Measurements from ENCODE around the gene RFNG. TPM values are rescaled to one million over a fixed set of nuclear protein-coding genes. Genes with fewer than 3 reads are reported as not detected.
A peak's percentile ranks its signal among the peaks of the same experiment; 100 is the strongest.

Gene RFNG
- total RNA-seq, 1 experiment from 2014 or later = 46.7 TPM

- no peak overlapping the region for H3K27ac ChIP-seq (ENCODE audit: low read length)
- intact Hi-C loops (cut with micrococcal nuclease) = loop anchor here (1.0 kb wide), 1 partner anchor 61 kb away; no protein-coding TSS in a partner anchor
- no peaks in the 10 kb centered on the region for H3F3A ChIP-seq (ENCODE audit: low read length, unreplicated experiment)
- peaks cover 7% of the 10 kb centered on the region; the same call in 1 of the 2 replicates for H4K20me1 ChIP-seq (ENCODE audit: low read length)
- no peaks in the 10 kb centered on the region for H3K9me2 ChIP-seq (replicated peaks; ENCODE audit: low read length)
- ChIA-PET POLR2A (ENCODE audit: unreplicated experiment) (no interaction called here), CTCF (interaction anchor here (4.8 kb wide), 1 partner anchor 61 kb away, joined by 40 read pairs; no protein-coding TSS in a partner anchor)
- H3K4me3 ChIP-seq (ENCODE audit: low read length) = peak overlapping the region; percentile 100
- no peak overlapping the region for H3K9ac ChIP-seq (ENCODE audit: low read length)
- peaks cover 21% of the 10 kb centered on the region; the same call in 1 of the 2 replicates for H3K4me1 ChIP-seq (ENCODE audit: insufficient read depth, low read length)
- TF ChIP-seq, protein P1, sequence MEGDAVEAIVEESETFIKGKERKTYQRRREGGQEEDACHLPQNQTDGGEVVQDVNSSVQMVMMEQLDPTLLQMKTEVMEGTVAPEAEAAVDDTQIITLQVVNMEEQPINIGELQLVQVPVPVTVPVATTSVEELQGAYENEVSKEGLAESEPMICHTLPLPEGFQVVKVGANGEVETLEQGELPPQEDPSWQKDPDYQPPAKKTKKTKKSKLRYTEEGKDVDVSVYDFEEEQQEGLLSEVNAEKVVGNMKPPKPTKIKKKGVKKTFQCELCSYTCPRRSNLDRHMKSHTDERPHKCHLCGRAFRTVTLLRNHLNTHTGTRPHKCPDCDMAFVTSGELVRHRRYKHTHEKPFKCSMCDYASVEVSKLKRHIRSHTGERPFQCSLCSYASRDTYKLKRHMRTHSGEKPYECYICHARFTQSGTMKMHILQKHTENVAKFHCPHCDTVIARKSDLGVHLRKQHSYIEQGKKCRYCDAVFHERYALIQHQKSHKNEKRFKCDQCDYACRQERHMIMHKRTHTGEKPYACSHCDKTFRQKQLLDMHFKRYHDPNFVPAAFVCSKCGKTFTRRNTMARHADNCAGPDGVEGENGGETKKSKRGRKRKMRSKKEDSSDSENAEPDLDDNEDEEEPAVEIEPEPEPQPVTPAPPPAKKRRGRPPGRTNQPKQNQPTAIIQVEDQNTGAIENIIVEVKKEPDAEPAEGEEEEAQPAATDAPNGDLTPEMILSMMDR (conservative IDR thresholded peaks at IDR 0.05; ENCODE audit: low read depth, low read length) = no peak
- no peak for TF ChIP-seq EZH2 (IDR thresholded peaks at IDR 0.05; ENCODE audit: low read length, unreplicated experiment)
- no peak for TF ChIP-seq EZH2phosphoT487 (IDR thresholded peaks at IDR 0.05; ENCODE audit: borderline replicate concordance, low read length)
- ATAC-seq = no peak
- no peaks in the 10 kb centered on the region; the same call in 1 of the 2 replicates for H3K36me3 ChIP-seq (ENCODE audit: low read depth, low read length)
- H3K9me3 ChIP-seq (ENCODE audit: low read length) = no peaks in the 10 kb centered on the region
- peak overlapping the region; percentile 99 for H3K4me2 ChIP-seq (ENCODE audit: low read length)
- H3K79me2 ChIP-seq (ENCODE audit: low read length) = peaks cover 43% of the 10 kb centered on the region
- H2AFZ ChIP-seq (ENCODE audit: low read length) = no peak overlapping the region
- no peak for DNase-seq
- no TSS peak for BruUV-seq (replicated peaks)
- H3K27me3 ChIP-seq (ENCODE audit: low read length) = no peaks in the 10 kb centered on the region
These were observed 31.0 kb downstream of the RFNG start for GRCh38 chr17:82020572-82021106.

DNA sequence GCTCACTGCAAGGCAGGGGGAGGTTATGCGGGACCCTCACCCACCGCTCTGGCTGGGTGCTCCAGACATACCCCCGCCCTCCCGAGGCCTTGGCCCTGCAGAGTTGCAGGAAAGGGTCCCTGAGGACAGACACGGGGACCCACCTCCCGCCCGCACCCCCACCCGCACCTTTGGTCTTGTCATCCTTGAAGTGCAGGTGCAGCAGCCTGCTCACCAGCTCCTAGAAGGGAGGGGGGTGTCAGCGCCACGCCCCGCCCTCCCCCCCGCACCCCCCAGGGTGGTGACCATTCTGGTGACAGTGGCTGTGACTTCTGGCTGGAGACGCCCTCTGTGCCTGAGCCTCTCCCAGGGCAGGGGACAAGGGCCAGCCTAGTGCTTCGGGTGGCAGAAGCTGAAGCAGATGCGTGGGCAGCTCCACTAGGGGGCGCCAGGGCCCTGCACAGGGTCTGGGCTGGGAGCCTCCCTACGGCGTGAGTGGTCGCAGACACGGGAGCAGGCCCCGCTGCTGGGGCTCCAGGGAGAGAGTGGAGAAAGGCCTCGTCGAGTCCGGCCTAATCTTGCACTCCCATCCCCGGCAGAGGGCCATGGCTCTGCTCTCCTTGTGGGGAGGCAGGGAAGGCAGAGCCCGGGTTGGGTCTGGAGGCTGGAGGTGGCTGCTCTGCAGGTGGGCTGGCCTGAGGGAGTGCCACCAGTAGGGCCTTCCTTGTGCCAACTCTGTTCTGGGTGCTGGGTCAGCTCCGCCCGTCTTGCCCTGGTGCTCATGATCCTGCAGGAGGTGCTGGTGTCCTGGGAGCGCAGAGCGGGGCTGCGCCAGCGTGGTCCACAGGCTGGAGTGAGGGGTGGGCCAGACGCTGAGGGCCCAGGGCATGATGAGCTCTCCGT is 31.7 kb downstream of the RFNG start:
- Histone ChIP-seq H3K9ac (ENCODE audit: low read length) (no peak overlapping the region), H3K4me1 (ENCODE audit: insufficient read depth, low read length) (peaks cover 21% of the 10 kb centered on the region; the same call in 1 of the 2 replicates), H3K79me2 (ENCODE audit: low read length) (peaks cover 43% of the 10 kb centered on the region), H2AFZ (ENCODE audit: low read length) (no peak overlapping the region), H3F3A (ENCODE audit: low read length, unreplicated experiment) (no peaks in the 10 kb centered on the region), H3K27ac (ENCODE audit: low read length) (no peak overlapping the region), H3K36me3 (ENCODE audit: low read depth, low read length) (no peaks in the 10 kb centered on the region; the same call in 1 of the 2 replicates), H3K9me3 (ENCODE audit: low read length) (no peaks in the 10 kb centered on the region), H4K20me1 (ENCODE audit: low read length) (peaks cover 7% of the 10 kb centered on the region; the same call in 1 of the 2 replicates), H3K4me3 (ENCODE audit: low read length) (peak overlapping the region; percentile 100; the same call in 1 of the 2 replicates), H3K27me3 (ENCODE audit: low read length) (no peaks in the 10 kb centered on the region), H3K4me2 (ENCODE audit: low read length) (peak overlapping the region; percentile 99; the same call in 1 of the 2 replicates), H3K9me2 (replicated peaks; ENCODE audit: low read length) (no peaks in the 10 kb centered on the region)
- intact Hi-C loops (cut with micrococcal nuclease) = no loop called here
- DNase-seq (peak; percentile 50), ATAC-seq (no peak)
- TF ChIP-seq EZH2 (IDR thresholded peaks at IDR 0.05; ENCODE audit: low read length, unreplicated experiment) = no peak
- TF ChIP-seq, protein P1 (conservative IDR thresholded peaks at IDR 0.05; ENCODE audit: low read depth, low read length) = peak; percentile 78
- POLR2A ChIA-PET (ENCODE audit: unreplicated experiment) = no interaction called here
- CTCF ChIA-PET = interaction anchor here (0.6 to 4.8 kb wide), 2 partner anchors 16 to 60 kb away, joined by 3 to 40 read pairs; no protein-coding TSS in a partner anchor
- no TSS peak for BruUV-seq (replicated peaks)
